H1 (cell line): ENCODE measurements around the gene NLGN4Y. TPM values are rescaled to one million over a fixed set of nuclear protein-coding genes. Genes with fewer than 3 reads are reported as not detected.
A peak's percentile ranks its signal among the peaks of the same experiment; 100 is the strongest.

Experiments
- CTCF ChIA-PET: fragments of 300-600 bp; sonication (Branson Sonifier 250); formaldehyde crosslinking; loops from one replicate; lab custom pipeline; 2021; ENCODE audit not compliant: partially characterized antibody; lab: Charles Lee
- POLR2A ChIA-PET: fragments of 300-600 bp; sonication (Branson Sonifier 250); formaldehyde crosslinking; loops from one replicate; lab custom pipeline; 2021; ENCODE audit warnings: inconsistent platforms; ENCODE audit not compliant: partially characterized antibody; lab: Charles Lee
- DNase-seq, 2 experiments: peaks; one replicate each; pipeline versions ENCODE4 v3.0.0 to v3.0.0-alpha.2; 2010 to 2022; ENCODE audit warnings: low spot score in 2 of 2, low read depth in 1 of 2, mixed read lengths in 1 of 2
- FAIRE-seq: peaks from 2 replicates; lab custom pipeline; 2011; peaks lifted over from hg19 to GRCh38; lab: Jason Lieb, UNC
- H2AFZ ChIP-seq: 2 replicates; pipeline ENCODE4 v1.8.1; 2012; ENCODE audit warnings: low read length, inconsistent platforms
- H2AK5ac ChIP-seq: 2 replicates; pipeline ENCODE4 v1.6.1; 2013; ENCODE audit warnings: low read depth, low read length
- H2BK120ac ChIP-seq: replicated peaks from 2 replicates; pipeline ENCODE3; 2013; ENCODE audit warnings: low read depth, low read length, inconsistent platforms
- H2BK12ac ChIP-seq: 2 replicates; pipeline ENCODE4 v1.6.1; 2013; ENCODE audit warnings: low read depth, low read length
- H2BK15ac ChIP-seq: 2 replicates; pipeline ENCODE4 v1.6.1; 2013; ENCODE audit warnings: low read length
- H2BK20ac ChIP-seq: 2 replicates; pipeline ENCODE4 v1.6.1; 2013; ENCODE audit warnings: low read length
- H2BK5ac ChIP-seq: 2 replicates; pipeline ENCODE4 v1.6.1; 2013; ENCODE audit warnings: low read depth, low read length
- H3K14ac ChIP-seq: 2 replicates; pipeline ENCODE4 v1.6.1; 2013; ENCODE audit warnings: inconsistent platforms; ENCODE audit not compliant: insufficient read length
- H3K18ac ChIP-seq: 2 replicates; pipeline ENCODE4 v1.6.1; 2013; ENCODE audit warnings: low read length; ENCODE audit errors: extremely low read depth
- H3K23ac ChIP-seq: 2 replicates; pipeline ENCODE4 v1.6.1; 2013; ENCODE audit warnings: inconsistent platforms; ENCODE audit not compliant: insufficient read length
- H3K23me2 ChIP-seq: 2 replicates; pipeline ENCODE4 v1.6.1; 2013; ENCODE audit warnings: low read depth, low read length
- H3K27ac ChIP-seq: 2 replicates; pipeline ENCODE4 v1.6.1; 2011; ENCODE audit warnings: low read depth, low read length, inconsistent platforms
- H3K27me3 ChIP-seq, 4 experiments: replicated peaks in 1 of 4; 1 replicate in 1 of 4; 2 replicates in 3 of 4; pipeline versions ENCODE4 v1.6.1 to v1.8.1; 2011 to 2013; ENCODE audit warnings: low read length in 3 of 4, mild to moderate bottlenecking in 3 of 4, inconsistent platforms in 2 of 4, mixed read lengths in 2 of 4, moderate library complexity in 1 of 4; ENCODE audit not compliant: control insufficient read depth in 3 of 4, insufficient read depth in 3 of 4; ENCODE audit errors: extremely low read depth in 1 of 4
- H3K36me3 ChIP-seq, 4 experiments: 2 replicates each; pipeline versions ENCODE4 v1.6.1 to v1.8.1; 2011 to 2013; ENCODE audit warnings: mild to moderate bottlenecking in 4 of 4, low read length in 3 of 4, moderate library complexity in 2 of 4, control low read depth in 1 of 4, inconsistent platforms in 1 of 4; ENCODE audit not compliant: insufficient read depth in 4 of 4, control insufficient read depth in 2 of 4
- H3K4ac ChIP-seq: replicated peaks from 2 replicates; pipeline ENCODE3; 2013; ENCODE audit warnings: low read length, low read depth, mixed read lengths, inconsistent platforms; ENCODE audit not compliant: insufficient read length
- H3K4me1 ChIP-seq, 4 experiments: replicated peaks in 1 of 4; 1 replicate in 1 of 4; 2 replicates in 3 of 4; pipeline versions ENCODE4 v1.6.1 to v1.8.1; 2011 to 2013; ENCODE audit warnings: low read length in 3 of 4, inconsistent platforms in 2 of 4, mixed read lengths in 1 of 4; ENCODE audit not compliant: insufficient read depth in 4 of 4, control insufficient read depth in 3 of 4
- H3K4me2 ChIP-seq, 2 experiments: 2 replicates each; pipeline versions ENCODE4 v1.6.1 to v1.8.1; 2011 to 2013; ENCODE audit warnings: low read depth in 2 of 2, low read length in 2 of 2, control low read depth in 1 of 2, inconsistent platforms in 1 of 2, mild to moderate bottlenecking in 1 of 2; ENCODE audit not compliant: insufficient read depth in 1 of 2
- H3K4me3 ChIP-seq, 4 experiments: fragments of 200-600, 300-600 bp in 1 of 4; sonication (generic), shearing (Covaris generic), sonication (Bioruptor Twin) in 1 of 4; 2 replicates each; pipeline versions ENCODE4 v1.5.1 to v1.8.1; 2011 to 2016; ENCODE audit warnings: low read length in 4 of 4, low read depth in 3 of 4, control low read depth in 2 of 4, inconsistent platforms in 2 of 4, mild to moderate bottlenecking in 2 of 4, mixed read lengths in 1 of 4, moderate library complexity in 1 of 4; ENCODE audit not compliant: insufficient read depth in 2 of 4; ENCODE audit errors: extremely low read depth in 1 of 4
- H3K56ac ChIP-seq: replicated peaks from 2 replicates; pipeline ENCODE3; 2013; ENCODE audit warnings: low read depth, mild to moderate bottlenecking, mixed read lengths, low read length, inconsistent platforms; ENCODE audit not compliant: insufficient read length
- H3K79me1 ChIP-seq: 2 replicates; pipeline ENCODE4 v1.6.1; 2013; ENCODE audit warnings: low read depth, low read length, control low read depth
- H3K79me2 ChIP-seq, 2 experiments: 2 replicates each; pipeline versions ENCODE4 v1.6.1 to v1.8.1; 2012 to 2013; ENCODE audit warnings: low read length in 2 of 2, mild to moderate bottlenecking in 2 of 2, inconsistent platforms in 1 of 2; ENCODE audit not compliant: insufficient read depth in 2 of 2, control insufficient read depth in 1 of 2
- H3K9ac ChIP-seq, 4 experiments: replicated peaks in 1 of 4; 1 replicate in 1 of 4; 2 replicates in 3 of 4; pipeline versions ENCODE4 v1.6.1 to v1.8.1; 2011 to 2013; ENCODE audit warnings: low read depth in 3 of 4, low read length in 3 of 4, control low read depth in 2 of 4, mild to moderate bottlenecking in 2 of 4, moderate library complexity in 2 of 4, inconsistent platforms in 1 of 4; ENCODE audit errors: extremely low read depth in 1 of 4
- H3K9me3 ChIP-seq, 2 experiments: 2 replicates each; pipeline versions ENCODE4 v1.6.1 to v1.8.1; 2012 to 2013; ENCODE audit warnings: mild to moderate bottlenecking in 2 of 2, moderate library complexity in 2 of 2, control low read depth in 1 of 2, inconsistent platforms in 1 of 2, low read depth in 1 of 2, low read length in 1 of 2, mixed read lengths in 1 of 2; ENCODE audit not compliant: insufficient read depth in 2 of 2
- H4K20me1 ChIP-seq, 2 experiments: replicated peaks in 1 of 2; 2 replicates each; pipeline versions ENCODE3 to v1.8.1; 2011 to 2013; ENCODE audit warnings: inconsistent platforms in 2 of 2, low read length in 2 of 2, mild to moderate bottlenecking in 1 of 2; ENCODE audit not compliant: insufficient read depth in 2 of 2, control insufficient read depth in 1 of 2
- H4K5ac ChIP-seq: 2 replicates; pipeline ENCODE4 v1.6.1; 2013; ENCODE audit warnings: low read length, low read depth, mixed read lengths, inconsistent platforms; ENCODE audit not compliant: insufficient read length
- H4K8ac ChIP-seq: 2 replicates; pipeline ENCODE4 v1.8.0; 2013; ENCODE audit warnings: mild to moderate bottlenecking, moderate library complexity, low read length, inconsistent platforms; ENCODE audit not compliant: insufficient read depth; ENCODE audit errors: extremely low read depth
- H4K91ac ChIP-seq: replicated peaks from 2 replicates; pipeline ENCODE3; 2013; ENCODE audit warnings: low read length, mixed read lengths, inconsistent platforms; ENCODE audit not compliant: insufficient read length
- CEBPB ChIP-seq: IDR thresholded peaks from 2 replicates; pipeline ENCODE4 v1.6.1; 2012; ENCODE audit warnings: low read depth, low read length
- JUND ChIP-seq: IDR thresholded peaks from 2 replicates; pipeline ENCODE4 v1.6.1; 2011; ENCODE audit warnings: mild to moderate bottlenecking, improper control_type of control experiment, low read length
- RNF2 ChIP-seq: fragments of 200-900, 300-1000 bp; sonication (generic); IDR thresholded peaks from 2 replicates; pipeline ENCODE4 v1.7.1; 2016; ENCODE audit warnings: borderline replicate concordance, low read depth, mild to moderate bottlenecking, antibody characterized with exemption, low read length; ENCODE audit not compliant: poor library complexity, severe bottlenecking; ENCODE audit errors: missing control alignments
- WGBS, 2 experiments: shearing (Covaris generic) in 1 of 2; methylation state at CpG; one replicate each; pipeline versions ENCODE4 v1.1.6 to v1.1.7; 2013 to 2015; ENCODE audit warnings: low lambda C conversion rate in 2 of 2, mixed read lengths in 2 of 2, inconsistent platforms in 1 of 2, low coverage in 1 of 2, missing lambda C conversion rate in 1 of 2; ENCODE audit not compliant: insufficient replicate concordance in 2 of 2, insufficient coverage in 1 of 2, insufficient read length in 1 of 2; ENCODE audit errors: extremely low coverage in 1 of 2, missing lambda C conversion rate in 1 of 2; 5-methylcytosine and 5-hydroxymethylcytosine counted together
- polyA plus RNA-seq, 7 experiments: library from polyadenylated mRNA; depleted of rRNA in 3 of 7; stranded (reverse) in 5 of 7; unstranded in 2 of 7; fragments of >200 nt in 5 of 7; fragments of 200-250 nt in 2 of 7; gene quantifications; 1 replicate in 5 of 7; 2 replicates in 1 of 7; 4 replicates in 1 of 7; pipeline versions ENCODE4 v1.2.1 to v1.2.3, GENCODE V29; 2011 to 2013; ENCODE audit warnings: missing spikeins in 2 of 7, mixed read lengths in 2 of 7
- total RNA-seq: library from RNA; stranded (reverse); fragmentation: NEBNext Ultra II Directional; extraction: Animal tissue kit (Norgen Biotek cat#: 25700); gene quantifications from 2 replicates; pipeline ENCODE4 v1.2.1, GENCODE V29; 2021

NLGN4Y gene
- total and polyA plus RNA-seq, 2 of the 8 experiments (the other 6 are each of a cell fraction or from before 2014, with no cell fraction given), result 35.7 to 51.3 TPM

DNA sequence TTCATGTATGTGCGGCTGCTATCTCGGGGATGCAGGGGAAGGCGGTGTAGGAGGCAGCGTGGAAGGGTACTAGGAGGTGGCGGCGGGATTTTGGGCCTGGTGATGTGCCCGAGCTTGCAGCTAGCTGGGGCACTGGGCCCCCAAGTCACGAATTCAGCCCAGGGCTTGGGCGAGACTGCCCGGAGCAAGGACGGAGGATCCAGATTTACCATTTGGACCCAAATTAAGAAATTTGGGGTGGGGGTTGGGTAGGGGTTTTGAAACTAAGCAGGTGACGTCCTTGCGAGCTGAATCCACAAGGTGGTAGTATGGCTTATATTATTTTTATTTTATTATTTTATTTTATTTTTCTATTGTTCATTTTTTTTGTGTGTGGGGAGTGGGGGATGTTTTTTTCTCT is 986 bp downstream of the NLGN4Y start:
- H3K79me1 ChIP-seq, result no peaks in the 10 kb centered on the region
- peak overlapping the region; percentile 77; the same call in 1 of the 2 replicates for H3K27ac ChIP-seq
- FAIRE-seq, result no peak
- no peak overlapping the region for H2BK15ac ChIP-seq
- peak overlapping the region; percentile 60; the same call in 1 of the 2 replicates for H3K18ac ChIP-seq
- no peak overlapping the region for H2BK20ac ChIP-seq
- H3K23ac ChIP-seq, result no peak overlapping the region
- ChIA-PET CTCF (interaction anchor here (0.6 kb wide), 1 partner anchor 1067 kb away, joined by 3 read pairs; no protein-coding TSS in a partner anchor), POLR2A (no interaction called here)
- H2BK5ac ChIP-seq, result peak overlapping the region; percentile 66; the same call in 1 of the 2 replicates
- no peak overlapping the region for H2BK120ac ChIP-seq
- WGBS, 2 experiments, result no CpG with 5 or more reads among the region's 13 CpGs
- 0 out of 2 replicates have a peak overlapping the region, but pooled peaks have one; percentile 65 for H4K8ac ChIP-seq
- H3K9ac ChIP-seq, result peak overlapping the region in 2 of 4 experiments; percentile 45 to 79; a peak in 4 of 7 replicates
- no peak overlapping the region for H3K14ac ChIP-seq
- 0 out of 7 replicates have a peak, but pooled peaks cover 0 to 3% (median 0%) of the 10 kb centered on the region in 4 experiments for H3K4me1 ChIP-seq
- no peak overlapping the region for H4K5ac ChIP-seq
- no peaks in the 10 kb centered on the region for H3K27me3 ChIP-seq
- no peaks in the 10 kb centered on the region for H3K9me3 ChIP-seq
- no peak for DNase-seq
- H2AK5ac ChIP-seq, result no peak overlapping the region
- H3K23me2 ChIP-seq, result no peaks in the 10 kb centered on the region
- peak overlapping the region; percentile 75 to 89 for H3K4me2 ChIP-seq
- H4K91ac ChIP-seq, result no peak overlapping the region
- H4K20me1 ChIP-seq, result peaks cover 0 to 2% of the 10 kb centered on the region in 2 experiments
- H3K56ac ChIP-seq, result peak overlapping the region; percentile 46
- H3K4me3 ChIP-seq, result peak overlapping the region; percentile 75 to 83 (median 82)
- no peak overlapping the region for H2BK12ac ChIP-seq
- TF ChIP-seq RNF2 (no peak), CEBPB (no peak), JUND (no peak)
- no peaks in the 10 kb centered on the region; a peak in 1 of 8 replicates for H3K36me3 ChIP-seq
- peaks cover 10 to 78% of the 10 kb centered on the region in 2 experiments for H3K79me2 ChIP-seq
- H2AFZ ChIP-seq, result no peak overlapping the region
- H3K4ac ChIP-seq, result no peak overlapping the region
